Activated T-cell treated with anti-CD3 and anti-CD28 coated beads, Interleukin-2, amount 50 U/mL, for 1 hour (primary cell): ENCODE results near the gene RPL28.

Experiments
- DNase-seq: peaks from one replicate; pipeline ENCODE4 v3.0.0-alpha.2; 2020

RPL28 gene

GRCh38 chr19:55373993-55374757, 11.6 kb upstream of the RPL28 start:
- no peak for DNase-seq

GRCh38 chr19:55376241-55376933, 9.3 kb upstream of the RPL28 start, which contains the start of gene TMEM190:
TSS of gene TMEM190 (plus strand) at chr19:55376826. CDS start at chr19:55376854, 28 bp downstream.
- no peak for DNase-seq

GRCh38 chr19:55377356-55378131, 8.2 kb upstream of the RPL28 start:
- DNase-seq = no peak

GRCh38 chr19:55379174-55379573, 6.6 kb upstream of the RPL28 start:
- DNase-seq = no peak

GRCh38 chr19:55382013-55382412, 3.7 kb upstream of the RPL28 start:
- no peak for DNase-seq

GRCh38 chr19:55382522-55383054, 3.1 kb upstream of the RPL28 start:
- no peak for DNase-seq

- DNase-seq = peak; percentile 68
Observed at GRCh38 chr19:55383279-55384130, 2.2 kb upstream of the RPL28 start.

GRCh38 chr19:55384131-55384919, 1.4 kb upstream of the RPL28 start, which contains the start of gene TMEM238:
TSS of gene TMEM238 (minus strand) at chr19:55384292. CDS start at chr19:55384259, 33 bp downstream.
- peak; percentile 64 for DNase-seq

- DNase-seq = peak; percentile 92
Observed at GRCh38 chr19:55384920-55385723, 610 bp upstream of the RPL28 start.

GRCh38 chr19:55386493-55386971, 800 bp downstream of the RPL28 start:
- DNase-seq = no peak

- no peak for DNase-seq
Observed at GRCh38 chr19:55387736-55388497, 2.2 kb downstream of the RPL28 start.

GRCh38 chr19:55389386-55390317, 3.9 kb downstream of the RPL28 start:
- DNase-seq = no peak

- no peak for DNase-seq
Observed at GRCh38 chr19:55390461-55390880, 4.7 kb downstream of the RPL28 start.

GRCh38 chr19:55391191-55391670, 5.5 kb downstream of the RPL28 start:
- DNase-seq = no peak

- DNase-seq = no peak
Observed at GRCh38 chr19:55391702-55392615, 6.2 kb downstream of the RPL28 start.

GRCh38 chr19:55392820-55393761, 7.4 kb downstream of the RPL28 start:
- no peak for DNase-seq
